K562 (cell line): ENCODE measurements around the gene FANCF. TPM values are rescaled to one million over a fixed set of nuclear protein-coding genes. Genes with fewer than 3 reads are reported as not detected.

ENCODE experiments used
- CBX1 ChIP-seq: sonication (generic); IDR thresholded peaks from 2 replicates; pipeline ENCODE4 v1.6.1; 2016; ENCODE audit warnings: antibody characterized with exemption, low read depth, mild to moderate bottlenecking
- CCNT2 ChIP-seq: IDR thresholded peaks from 2 replicates; pipeline ENCODE4 v1.6.1; 2011; ENCODE audit warnings: borderline replicate concordance, low read depth, mild to moderate bottlenecking, moderate library complexity, mixed read lengths, low read length; ENCODE audit not compliant: insufficient read length; ENCODE audit errors: extremely low read depth
- DACH1 ChIP-seq: fragments of 450-650 bp; IDR thresholded peaks from 2 replicates; pipeline ENCODE4 v1.6.1; 2018; ENCODE audit not compliant: partially characterized antibody
- GATAD2A ChIP-seq: fragments of 450-650 bp; IDR thresholded peaks from 2 replicates; pipeline ENCODE4 v1.6.1; 2017
- HCFC1 ChIP-seq: IDR thresholded peaks from 2 replicates; pipeline ENCODE4 v1.6.1; 2012; ENCODE audit warnings: low read depth, low read length, improper control_type of control experiment
- HDAC8 ChIP-seq: fragments of 450-650 bp; IDR thresholded peaks from 2 replicates; pipeline ENCODE4 v1.6.1; 2016; ENCODE audit warnings: mild to moderate bottlenecking, missing genetic modification characterization, moderate library complexity, missing compliant biosample characterization
- HNRNPLL ChIP-seq: fragments of 200-400 bp; formaldehyde crosslinking; IDR thresholded peaks from 2 replicates; pipeline ENCODE4 v1.6.1; 2017; ENCODE audit warnings: low read length, low read depth, mild to moderate bottlenecking; ENCODE audit not compliant: poor library complexity, severe bottlenecking
- RBM14 ChIP-seq: fragments of 200-400 bp; formaldehyde crosslinking; IDR thresholded peaks from 2 replicates; pipeline ENCODE4 v1.6.1; 2018; ENCODE audit warnings: low read depth, mild to moderate bottlenecking, low read length, moderate library complexity, borderline replicate concordance; ENCODE audit not compliant: insufficient read depth
- RFX5 ChIP-seq: IDR thresholded peaks from 2 replicates; pipeline ENCODE4 v1.6.1; 2011; ENCODE audit warnings: low read depth, mild to moderate bottlenecking, improper control_type of control experiment, low read length
- SIN3A ChIP-seq, 2 experiments: fragments of 150-350 bp in 1 of 2; IDR thresholded peaks; 2 replicates each; pipeline ENCODE4 v1.6.1; 2011 to 2016; ENCODE audit warnings: borderline replicate concordance in 2 of 2, low read depth in 2 of 2, low read length in 2 of 2, mild to moderate bottlenecking in 2 of 2, moderate library complexity in 2 of 2; ENCODE audit not compliant: control insufficient read depth in 1 of 2
- SRSF9 ChIP-seq: fragments of 200-400 bp; formaldehyde crosslinking; IDR thresholded peaks from 2 replicates; pipeline ENCODE4 v1.6.1; 2017; ENCODE audit warnings: low read depth, low read length, borderline replicate concordance
- XRCC3 ChIP-seq: fragments of 450-650 bp; IDR thresholded peaks from 2 replicates; pipeline ENCODE4 v1.6.1; 2017; ENCODE audit warnings: mild to moderate bottlenecking, moderate library complexity
- polyA plus RNA-seq, 8 experiments: library from polyadenylated mRNA; depleted of rRNA in 4 of 8; stranded (reverse) in 5 of 8; unstranded in 3 of 8; fragments of >200 nt; fragmentation: Nextera tagmentation in 2 of 8; fragmentation: Illumina TruSeq in 1 of 8; extraction: Ambion mirVana in 2 of 8; extraction: Trizol in 1 of 8; gene quantifications; 2 replicates each; pipeline versions ENCODE4 v1.2.1 to v1.2.3, GENCODE V29; 2011 to 2014; ENCODE audit warnings: inconsistent platforms in 1 of 8, missing spikeins in 1 of 8
- total RNA-seq, 7 experiments: library from RNA; depleted of rRNA in 6 of 7; stranded (reverse); fragments of >200 nt in 6 of 7; fragmentation: Illumina TruSeq in 2 of 7; extraction: Trizol in 2 of 7; gene quantifications; 2 replicates each; pipeline versions ENCODE4 v1.2.1 to v1.2.3, GENCODE V29; 2011 to 2021; ENCODE audit warnings: low replicate concordance in 1 of 7
- TF ChIP-seq, protein P1 (sequence below): fragments of 250-450 bp; sonication (Bioruptor Pico); IDR thresholded peaks from 2 replicates; pipeline ENCODE4 v1.4.0; 2020; ENCODE audit warnings: mild to moderate bottlenecking, moderate library complexity, borderline replicate concordance
- TF ChIP-seq, protein P2 (sequence below): sonication (generic); formaldehyde crosslinking; IDR thresholded peaks from 2 replicates; pipeline ENCODE4 v1.8.1; 2022; ENCODE audit warnings: missing genetic modification reagents
- TF ChIP-seq, protein P3 (sequence below), 2 experiments: fragments of 450-650 bp; conservative IDR thresholded peaks; 2 replicates each; pipeline ENCODE4 v1.6.1; 2017; ENCODE audit warnings: mild to moderate bottlenecking in 2 of 2, moderate library complexity in 2 of 2
- TF ChIP-seq, protein P4 (sequence below): fragments of 250-450 bp; sonication (Bioruptor Pico); IDR thresholded peaks from 2 replicates; pipeline ENCODE4 v1.8.0; 2021; ENCODE audit warnings: mild to moderate bottlenecking, moderate library complexity
- TF ChIP-seq, protein P5 (sequence below): fragments of 250-450 bp; sonication (Bioruptor Pico); IDR thresholded peaks from 2 replicates; pipeline ENCODE4 v1.4.0; 2020; ENCODE audit warnings: mild to moderate bottlenecking, moderate library complexity
- TF ChIP-seq, protein P6 (sequence below): fragments of 250-450 bp; sonication (Bioruptor Pico); IDR thresholded peaks from 2 replicates; pipeline ENCODE4 v1.8.0; 2022; ENCODE audit warnings: moderate library complexity, mild to moderate bottlenecking, inconsistent platforms

Gene FANCF
- total and polyA plus RNA-seq, 9 of the 15 experiments (the other 6 are each of a cell fraction or from before 2014, with no cell fraction given) = 0.99 to 10.3 (median 7.5) TPM

DNA sequence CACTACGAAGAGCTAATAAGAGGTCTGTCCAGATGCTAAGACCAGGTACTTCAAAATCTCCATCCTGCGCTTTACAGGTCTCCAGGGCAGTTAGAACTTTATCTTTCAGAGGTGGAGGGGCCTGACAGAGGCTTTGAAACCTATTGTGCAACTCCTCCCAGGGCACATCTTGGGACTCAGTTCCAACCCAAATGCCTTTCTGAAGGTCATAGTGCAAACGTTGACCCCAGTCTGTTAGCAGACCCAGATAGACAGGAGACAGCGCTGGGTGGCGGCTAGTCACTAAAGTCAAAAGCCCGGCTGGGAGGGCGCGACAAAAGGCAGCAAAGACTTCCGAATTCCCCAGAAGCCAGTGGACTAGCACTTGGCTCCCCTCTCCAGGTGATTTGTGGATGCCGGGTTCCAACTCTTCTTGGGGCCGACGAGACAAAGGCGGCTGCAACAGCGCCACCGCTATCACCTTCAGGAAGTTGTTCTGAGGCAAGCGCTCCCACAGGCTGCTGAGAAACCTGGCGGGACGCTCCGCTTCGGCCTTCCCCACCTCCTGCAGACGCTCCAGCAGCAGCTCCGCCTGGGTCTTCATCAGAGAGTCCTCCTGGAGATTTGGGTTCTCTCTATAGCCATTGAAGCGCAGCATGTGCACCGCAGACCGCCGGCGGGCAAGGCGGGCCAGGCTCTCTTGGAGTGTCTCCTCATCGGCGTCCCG is 728 bp downstream of the FANCF start (continued):
- TF ChIP-seq, protein P1, sequence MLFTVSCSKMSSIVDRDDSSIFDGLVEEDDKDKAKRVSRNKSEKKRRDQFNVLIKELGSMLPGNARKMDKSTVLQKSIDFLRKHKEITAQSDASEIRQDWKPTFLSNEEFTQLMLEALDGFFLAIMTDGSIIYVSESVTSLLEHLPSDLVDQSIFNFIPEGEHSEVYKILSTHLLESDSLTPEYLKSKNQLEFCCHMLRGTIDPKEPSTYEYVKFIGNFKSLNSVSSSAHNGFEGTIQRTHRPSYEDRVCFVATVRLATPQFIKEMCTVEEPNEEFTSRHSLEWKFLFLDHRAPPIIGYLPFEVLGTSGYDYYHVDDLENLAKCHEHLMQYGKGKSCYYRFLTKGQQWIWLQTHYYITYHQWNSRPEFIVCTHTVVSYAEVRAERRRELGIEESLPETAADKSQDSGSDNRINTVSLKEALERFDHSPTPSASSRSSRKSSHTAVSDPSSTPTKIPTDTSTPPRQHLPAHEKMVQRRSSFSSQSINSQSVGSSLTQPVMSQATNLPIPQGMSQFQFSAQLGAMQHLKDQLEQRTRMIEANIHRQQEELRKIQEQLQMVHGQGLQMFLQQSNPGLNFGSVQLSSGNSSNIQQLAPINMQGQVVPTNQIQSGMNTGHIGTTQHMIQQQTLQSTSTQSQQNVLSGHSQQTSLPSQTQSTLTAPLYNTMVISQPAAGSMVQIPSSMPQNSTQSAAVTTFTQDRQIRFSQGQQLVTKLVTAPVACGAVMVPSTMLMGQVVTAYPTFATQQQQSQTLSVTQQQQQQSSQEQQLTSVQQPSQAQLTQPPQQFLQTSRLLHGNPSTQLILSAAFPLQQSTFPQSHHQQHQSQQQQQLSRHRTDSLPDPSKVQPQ = no peak
- no peak for TF ChIP-seq RBM14
- no peak for TF ChIP-seq XRCC3
- TF ChIP-seq, protein P2, sequence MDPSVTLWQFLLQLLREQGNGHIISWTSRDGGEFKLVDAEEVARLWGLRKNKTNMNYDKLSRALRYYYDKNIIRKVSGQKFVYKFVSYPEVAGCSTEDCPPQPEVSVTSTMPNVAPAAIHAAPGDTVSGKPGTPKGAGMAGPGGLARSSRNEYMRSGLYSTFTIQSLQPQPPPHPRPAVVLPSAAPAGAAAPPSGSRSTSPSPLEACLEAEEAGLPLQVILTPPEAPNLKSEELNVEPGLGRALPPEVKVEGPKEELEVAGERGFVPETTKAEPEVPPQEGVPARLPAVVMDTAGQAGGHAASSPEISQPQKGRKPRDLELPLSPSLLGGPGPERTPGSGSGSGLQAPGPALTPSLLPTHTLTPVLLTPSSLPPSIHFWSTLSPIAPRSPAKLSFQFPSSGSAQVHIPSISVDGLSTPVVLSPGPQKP (CRISPR knock-in tag) = no peak
- TF ChIP-seq, protein P3, sequence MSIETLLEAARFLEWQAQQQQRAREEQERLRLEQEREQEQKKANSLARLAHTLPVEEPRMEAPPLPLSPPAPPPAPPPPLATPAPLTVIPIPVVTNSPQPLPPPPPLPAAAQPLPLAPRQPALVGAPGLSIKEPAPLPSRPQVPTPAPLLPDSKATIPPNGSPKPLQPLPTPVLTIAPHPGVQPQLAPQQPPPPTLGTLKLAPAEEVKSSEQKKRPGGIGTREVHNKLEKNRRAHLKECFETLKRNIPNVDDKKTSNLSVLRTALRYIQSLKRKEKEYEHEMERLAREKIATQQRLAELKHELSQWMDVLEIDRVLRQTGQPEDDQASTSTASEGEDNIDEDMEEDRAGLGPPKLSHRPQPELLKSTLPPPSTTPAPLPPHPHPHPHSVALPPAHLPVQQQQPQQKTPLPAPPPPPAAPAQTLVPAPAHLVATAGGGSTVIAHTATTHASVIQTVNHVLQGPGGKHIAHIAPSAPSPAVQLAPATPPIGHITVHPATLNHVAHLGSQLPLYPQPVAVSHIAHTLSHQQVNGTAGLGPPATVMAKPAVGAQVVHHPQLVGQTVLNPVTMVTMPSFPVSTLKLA (conservative IDR thresholded peaks at IDR 0.05) = no peak; a peak in 1 of 4 replicates
- TF ChIP-seq, protein P4, sequence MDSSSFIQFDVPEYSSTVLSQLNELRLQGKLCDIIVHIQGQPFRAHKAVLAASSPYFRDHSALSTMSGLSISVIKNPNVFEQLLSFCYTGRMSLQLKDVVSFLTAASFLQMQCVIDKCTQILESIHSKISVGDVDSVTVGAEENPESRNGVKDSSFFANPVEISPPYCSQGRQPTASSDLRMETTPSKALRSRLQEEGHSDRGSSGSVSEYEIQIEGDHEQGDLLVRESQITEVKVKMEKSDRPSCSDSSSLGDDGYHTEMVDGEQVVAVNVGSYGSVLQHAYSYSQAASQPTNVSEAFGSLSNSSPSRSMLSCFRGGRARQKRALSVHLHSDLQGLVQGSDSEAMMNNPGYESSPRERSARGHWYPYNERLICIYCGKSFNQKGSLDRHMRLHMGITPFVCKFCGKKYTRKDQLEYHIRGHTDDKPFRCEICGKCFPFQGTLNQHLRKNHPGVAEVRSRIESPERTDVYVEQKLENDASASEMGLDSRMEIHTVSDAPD (CRISPR knock-in tag) = no peak
- TF ChIP-seq, protein P5, sequence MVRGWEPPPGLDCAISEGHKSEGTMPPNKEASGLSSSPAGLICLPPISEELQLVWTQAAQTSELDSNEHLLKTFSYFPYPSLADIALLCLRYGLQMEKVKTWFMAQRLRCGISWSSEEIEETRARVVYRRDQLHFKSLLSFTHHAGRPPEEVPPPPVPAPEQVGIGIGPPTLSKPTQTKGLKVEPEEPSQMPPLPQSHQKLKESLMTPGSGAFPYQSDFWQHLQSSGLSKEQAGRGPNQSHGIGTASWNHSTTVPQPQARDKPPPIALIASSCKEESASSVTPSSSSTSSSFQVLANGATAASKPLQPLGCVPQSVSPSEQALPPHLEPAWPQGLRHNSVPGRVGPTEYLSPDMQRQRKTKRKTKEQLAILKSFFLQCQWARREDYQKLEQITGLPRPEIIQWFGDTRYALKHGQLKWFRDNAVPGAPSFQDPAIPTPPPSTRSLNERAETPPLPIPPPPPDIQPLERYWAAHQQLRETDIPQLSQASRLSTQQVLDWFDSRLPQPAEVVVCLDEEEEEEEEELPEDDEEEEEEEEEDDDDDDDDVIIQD (CRISPR knock-in tag) = no peak
- TF ChIP-seq HCFC1 = peak; percentile 17; the same call in 1 of the 2 replicates
- TF ChIP-seq CCNT2 = no peak
- TF ChIP-seq SRSF9 = no peak
- no peak for TF ChIP-seq HDAC8 (tag)
- TF ChIP-seq HNRNPLL = no peak
- TF ChIP-seq CBX1 = no peak
- TF ChIP-seq, protein P6, sequence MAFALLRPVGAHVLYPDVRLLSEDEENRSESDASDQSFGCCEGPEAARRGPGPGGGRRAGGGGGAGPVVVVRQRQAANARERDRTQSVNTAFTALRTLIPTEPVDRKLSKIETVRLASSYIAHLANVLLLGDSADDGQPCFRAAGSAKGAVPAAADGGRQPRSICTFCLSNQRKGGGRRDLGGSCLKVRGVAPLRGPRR (CRISPR knock-in tag) = no peak
- TF ChIP-seq DACH1 = no peak
- no peak for TF ChIP-seq GATAD2A
- no peak for TF ChIP-seq RFX5
- no peak for TF ChIP-seq SIN3A (IDR thresholded peaks at IDR 0.05; ENCODE audit: borderline replicate concordance in 2 of 2, control insufficient read depth in 1 of 2, low read depth in 2 of 2, low read length in 2 of 2)
